Measurements from ENCODE around the gene WDR36. TPM values are rescaled to one million over a fixed set of nuclear protein-coding genes. Genes with fewer than 3 reads are reported as not detected.
A peak's percentile ranks its signal among the peaks of the same experiment; 100 is the strongest.

WDR36 gene
- total RNA-seq, 6 experiments from 2014 or later, result 12.7 to 17.5 (median 16.5) TPM

- TF ChIP-seq CTCF (IDR thresholded peaks at IDR 0.05) (no peak), POLR2A (IDR thresholded peaks at IDR 0.05) (no peak)
- WGBS (ENCODE audit: insufficient coverage, low coverage, low lambda C conversion rate, missing lambda C conversion rate), result 100% methylated on average over 3 of the region's 3 CpGs
- ATAC-seq, result no peak
These were observed 37.8 kb downstream of the WDR36 start for GRCh38 chr5:111129938-111130337.

GRCh38 chr5:111131356-111131755 lies 39.2 kb downstream of the WDR36 start:
- Histone ChIP-seq H3K27me3 (no peaks in the 10 kb centered on the region), H3K4me3 (no peak overlapping the region), H3K4me1 (peaks cover 0 to 9% (median 0%) of the 10 kb centered on the region in 4 donors), H3K36me3 (peaks cover 0 to 16% (median 0%) of the 10 kb centered on the region in 4 donors), H3K27ac (no peak overlapping the region), H3K9me3 (no peaks in the 10 kb centered on the region)
- WGBS (ENCODE audit: insufficient coverage, low coverage, low lambda C conversion rate, missing lambda C conversion rate), result 70% methylated on average over 2 of the region's 2 CpGs
- DNase-seq, result no peak
- ATAC-seq, result peak in 2 of 4 donors; percentile 33 to 42
- intact Hi-C loops (cut with DNase I), result no loop called here
- no peak for TF ChIP-seq CTCF (IDR thresholded peaks at IDR 0.05)
- no peak for TF ChIP-seq POLR2A (IDR thresholded peaks at IDR 0.05)

More at GRCh38 chr5:111129938-111130337, 37.8 kb downstream of the WDR36 start:
- H3K27ac ChIP-seq, result no peak overlapping the region
- no peak for DNase-seq
- no peak overlapping the region for H3K4me3 ChIP-seq
- intact Hi-C loops (cut with DNase I), result no loop called here
- no peaks in the 10 kb centered on the region for H3K27me3 ChIP-seq
- H3K4me1 ChIP-seq, result no peaks in the 10 kb centered on the region
- no peaks in the 10 kb centered on the region for H3K9me3 ChIP-seq
- peaks cover 0 to 26% (median 0%) of the 10 kb centered on the region in 4 donors for H3K36me3 ChIP-seq

- 71% methylated on average over 1 of the region's 1 CpG for WGBS (ENCODE audit: insufficient coverage, low coverage, low lambda C conversion rate, missing lambda C conversion rate)
- Histone ChIP-seq H3K4me3 (no peak overlapping the region), H3K27me3 (no peaks in the 10 kb centered on the region), H3K4me1 (peaks cover 0 to 9% (median 0%) of the 10 kb centered on the region in 4 donors), H3K27ac (no peak overlapping the region), H3K36me3 (peaks cover 0 to 9% (median 0%) of the 10 kb centered on the region in 4 donors), H3K9me3 (no peaks in the 10 kb centered on the region)
- intact Hi-C loops (cut with DNase I), result no loop called here
- TF ChIP-seq POLR2A (IDR thresholded peaks at IDR 0.05), result no peak
- TF ChIP-seq CTCF (IDR thresholded peaks at IDR 0.05), result no peak
- DNase-seq (no peak), ATAC-seq (no peak)
These were observed 39.9 kb downstream of the WDR36 start for GRCh38 chr5:111132076-111132475.

- Histone ChIP-seq H3K27ac (no peak overlapping the region), H3K9me3 (no peaks in the 10 kb centered on the region), H3K4me1 (peaks cover 0 to 9% (median 0%) of the 10 kb centered on the region in 4 donors), H3K36me3 (peaks cover 0 to 1% (median 0%) of the 10 kb centered on the region in 4 donors), H3K4me3 (no peak overlapping the region), H3K27me3 (no peaks in the 10 kb centered on the region)
- WGBS (ENCODE audit: insufficient coverage, low coverage, low lambda C conversion rate, missing lambda C conversion rate), result 100% methylated on average over 1 of the region's 1 CpG
- no peak for DNase-seq
- intact Hi-C loops (cut with DNase I), result no loop called here
- ATAC-seq, result peak in 2 of 4 donors; percentile 13 to 18
- no peak for TF ChIP-seq POLR2A (IDR thresholded peaks at IDR 0.05)
- no peak for TF ChIP-seq CTCF (IDR thresholded peaks at IDR 0.05)
These were observed 40.7 kb downstream of the WDR36 start for GRCh38 chr5:111132731-111133435.
